ENCODE results near the gene RANBP1. TPM values are rescaled to one million over a fixed set of nuclear protein-coding genes. Genes with fewer than 3 reads are reported as not detected.

The RANBP1 gene
- total RNA-seq, 1 donor from 2014 or later = 133 TPM

- no peak for DNase-seq
- Mint-ChIP-seq H3K4me1 (peaks cover 44% of the 10 kb centered on the region), H3K27me3 (no peaks in the 10 kb centered on the region), H3K27ac (no peak overlapping the region), H3K9me3 (no peaks in the 10 kb centered on the region), H3K36me3 (ENCODE audit: low read depth) (no peaks in the 10 kb centered on the region), H3K4me3 (peak overlapping the region; percentile 57)
- no peak for ATAC-seq (ENCODE audit: low read depth)
- CTCF ChIA-PET = no interaction called here
- intact Hi-C loops (cut with micrococcal nuclease) = loop anchor here (5.0 kb wide), 2 partner anchors 363 to 702 kb away; partner anchors contain the start of genes HIRA, KLHL22 and MRPL40
- TF ChIP-seq CTCF (IDR thresholded peaks at IDR 0.05) = no peak
- POLR2A ChIA-PET = no interaction called here
These were observed 18.1 kb downstream of the RANBP1 start for GRCh38 chr22:20133930-20134549.

GRCh38 chr22:20135265-20135664 lies 19.4 kb downstream of the RANBP1 start:
- POLR2A ChIA-PET = no interaction called here
- TF ChIP-seq CTCF (IDR thresholded peaks at IDR 0.05) = no peak
- intact Hi-C loops (cut with micrococcal nuclease) = no loop called here

GRCh38 chr22:20135806-20136602 lies 20.1 kb downstream of the RANBP1 start:
- DNase-seq = no peak
- H3K27me3 Mint-ChIP-seq = no peaks in the 10 kb centered on the region
- H3K27ac Mint-ChIP-seq = no peak overlapping the region
- peaks cover 6% of the 10 kb centered on the region for H3K36me3 Mint-ChIP-seq (ENCODE audit: low read depth)
- TF ChIP-seq CTCF (IDR thresholded peaks at IDR 0.05) = no peak
- no peak for ATAC-seq (ENCODE audit: low read depth)
- ChIA-PET POLR2A (no interaction called here), CTCF (no interaction called here)
- H3K4me3 Mint-ChIP-seq = no peak overlapping the region
- intact Hi-C loops (cut with micrococcal nuclease) = no loop called here
- H3K9me3 Mint-ChIP-seq = no peaks in the 10 kb centered on the region
- peaks cover 41% of the 10 kb centered on the region for H3K4me1 Mint-ChIP-seq

More at GRCh38 chr22:20135265-20135664, 19.4 kb downstream of the RANBP1 start:
- CTCF ChIA-PET = no interaction called here
- H3K27ac Mint-ChIP-seq = no peak overlapping the region
- ATAC-seq (ENCODE audit: low read depth) (no peak), DNase-seq (no peak)
- no peaks in the 10 kb centered on the region for H3K9me3 Mint-ChIP-seq
- H3K4me1 Mint-ChIP-seq = peaks cover 42% of the 10 kb centered on the region
- no peak overlapping the region for H3K4me3 Mint-ChIP-seq
- no peaks in the 10 kb centered on the region for H3K27me3 Mint-ChIP-seq
- H3K36me3 Mint-ChIP-seq (ENCODE audit: low read depth) = peaks cover 6% of the 10 kb centered on the region

- ATAC-seq (ENCODE audit: low read depth) (no peak), DNase-seq (no peak)
- ChIA-PET CTCF (no interaction called here), POLR2A (no interaction called here)
- intact Hi-C loops (cut with micrococcal nuclease) = no loop called here
- Mint-ChIP-seq H3K36me3 (ENCODE audit: low read depth) (peaks cover 6% of the 10 kb centered on the region), H3K27ac (no peak overlapping the region), H3K9me3 (no peaks in the 10 kb centered on the region), H3K27me3 (no peaks in the 10 kb centered on the region), H3K4me1 (peaks cover 41% of the 10 kb centered on the region), H3K4me3 (no peak overlapping the region)
- TF ChIP-seq CTCF (IDR thresholded peaks at IDR 0.05) = no peak
These were observed 20.6 kb downstream of the RANBP1 start for GRCh38 chr22:20136603-20136873.

GRCh38 chr22:20137113-20137512 lies 21.2 kb downstream of the RANBP1 start:
- Mint-ChIP-seq H3K4me1 (peaks cover 41% of the 10 kb centered on the region), H3K36me3 (ENCODE audit: low read depth) (peaks cover 6% of the 10 kb centered on the region), H3K27ac (no peak overlapping the region), H3K27me3 (no peaks in the 10 kb centered on the region), H3K9me3 (no peaks in the 10 kb centered on the region), H3K4me3 (no peak overlapping the region)
- ATAC-seq (ENCODE audit: low read depth) (no peak), DNase-seq (no peak)
- intact Hi-C loops (cut with micrococcal nuclease) = no loop called here
- POLR2A ChIA-PET = no interaction called here
- no peak for TF ChIP-seq CTCF (IDR thresholded peaks at IDR 0.05)
- CTCF ChIA-PET = no interaction called here
